ENCODE measurements around the gene NKD1.

NKD1 gene

DNA sequence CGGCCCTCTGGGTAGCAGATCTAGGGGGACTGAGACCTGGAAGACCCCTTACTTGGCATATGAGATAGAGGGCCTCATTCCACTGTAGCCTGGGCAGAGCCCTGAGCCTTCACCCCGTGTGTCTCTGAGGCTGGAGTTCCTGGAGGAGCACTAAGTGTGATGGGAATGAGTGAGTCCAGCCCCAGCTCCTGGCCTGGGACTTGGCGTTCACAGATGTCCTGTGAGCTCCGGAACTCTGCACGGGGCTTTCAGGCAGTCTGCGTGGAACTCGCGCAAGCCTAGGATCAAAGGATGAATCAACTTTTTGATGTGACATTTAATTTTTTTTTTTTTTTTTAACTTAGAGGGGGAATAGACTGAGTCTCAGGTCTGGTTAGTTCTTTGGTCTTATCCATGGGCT, 1.8 kb downstream of the NKD1 start:
- TF ChIP-seq FOXP2 (optimal IDR thresholded peaks at IDR 0.05; ENCODE audit: borderline replicate concordance, extremely low read depth, extremely low read length, insufficient read depth): no peak
- no peak for TF ChIP-seq POLR2AphosphoS5 (IDR thresholded peaks at IDR 0.05; ENCODE audit: low read depth, low read length)
- TF ChIP-seq, protein P1, sequence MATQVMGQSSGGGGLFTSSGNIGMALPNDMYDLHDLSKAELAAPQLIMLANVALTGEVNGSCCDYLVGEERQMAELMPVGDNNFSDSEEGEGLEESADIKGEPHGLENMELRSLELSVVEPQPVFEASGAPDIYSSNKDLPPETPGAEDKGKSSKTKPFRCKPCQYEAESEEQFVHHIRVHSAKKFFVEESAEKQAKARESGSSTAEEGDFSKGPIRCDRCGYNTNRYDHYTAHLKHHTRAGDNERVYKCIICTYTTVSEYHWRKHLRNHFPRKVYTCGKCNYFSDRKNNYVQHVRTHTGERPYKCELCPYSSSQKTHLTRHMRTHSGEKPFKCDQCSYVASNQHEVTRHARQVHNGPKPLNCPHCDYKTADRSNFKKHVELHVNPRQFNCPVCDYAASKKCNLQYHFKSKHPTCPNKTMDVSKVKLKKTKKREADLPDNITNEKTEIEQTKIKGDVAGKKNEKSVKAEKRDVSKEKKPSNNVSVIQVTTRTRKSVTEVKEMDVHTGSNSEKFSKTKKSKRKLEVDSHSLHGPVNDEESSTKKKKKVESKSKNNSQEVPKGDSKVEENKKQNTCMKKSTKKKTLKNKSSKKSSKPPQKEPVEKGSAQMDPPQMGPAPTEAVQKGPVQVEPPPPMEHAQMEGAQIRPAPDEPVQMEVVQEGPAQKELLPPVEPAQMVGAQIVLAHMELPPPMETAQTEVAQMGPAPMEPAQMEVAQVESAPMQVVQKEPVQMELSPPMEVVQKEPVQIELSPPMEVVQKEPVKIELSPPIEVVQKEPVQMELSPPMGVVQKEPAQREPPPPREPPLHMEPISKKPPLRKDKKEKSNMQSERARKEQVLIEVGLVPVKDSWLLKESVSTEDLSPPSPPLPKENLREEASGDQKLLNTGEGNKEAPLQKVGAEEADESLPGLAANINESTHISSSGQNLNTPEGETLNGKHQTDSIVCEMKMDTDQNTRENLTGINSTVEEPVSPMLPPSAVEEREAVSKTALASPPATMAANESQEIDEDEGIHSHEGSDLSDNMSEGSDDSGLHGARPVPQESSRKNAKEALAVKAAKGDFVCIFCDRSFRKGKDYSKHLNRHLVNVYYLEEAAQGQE (IDR thresholded peaks at IDR 0.05; ENCODE audit: insufficient read depth in 1 of 2, low read depth in 2 of 2, low read length in 2 of 2): no peak
- TF ChIP-seq SIN3A (IDR thresholded peaks at IDR 0.05; ENCODE audit: borderline replicate concordance, insufficient read depth, low read length): no peak
- no peak for TF ChIP-seq TAF1 (IDR thresholded peaks at IDR 0.05; ENCODE audit: borderline replicate concordance, insufficient read depth, low read length)

DNA sequence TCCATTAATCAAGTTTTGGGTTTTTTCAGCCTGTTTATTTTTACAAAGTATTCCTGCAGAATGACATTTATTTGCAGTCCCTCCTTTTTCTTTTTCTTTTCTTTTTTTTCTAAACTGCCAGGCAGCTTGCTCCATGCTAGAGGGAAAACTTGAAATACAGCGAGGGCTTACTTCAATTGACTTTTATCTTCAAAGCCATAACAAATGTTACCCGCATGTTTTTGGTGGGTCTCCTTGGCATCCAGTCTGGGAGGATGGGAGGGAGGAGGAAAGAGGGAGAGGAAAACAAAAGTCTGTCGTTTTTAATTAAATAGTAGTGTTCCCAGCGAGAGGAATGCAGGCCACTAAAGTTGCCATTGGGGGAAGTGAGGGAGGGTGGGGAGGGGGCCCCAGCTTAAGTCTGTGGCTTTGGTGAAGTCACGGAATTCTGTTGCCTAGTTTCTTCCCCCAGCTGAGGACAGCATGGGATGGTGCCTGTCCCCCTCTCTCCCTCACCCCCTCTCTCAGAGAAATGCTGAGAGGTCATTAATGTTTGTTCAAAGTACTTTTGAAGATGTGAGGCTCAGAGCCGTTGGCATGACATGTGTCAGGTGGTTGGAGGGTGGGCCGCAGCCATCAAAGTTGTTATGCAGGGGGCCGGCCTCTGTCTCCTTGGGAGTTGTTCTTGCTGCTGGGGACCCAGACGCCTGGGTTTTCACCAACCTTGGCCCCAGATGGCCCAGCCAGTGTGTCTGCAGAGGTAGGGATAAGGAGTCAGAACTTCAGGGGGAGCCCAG, 2.9 kb downstream of the NKD1 start:
- TF ChIP-seq SIN3A (IDR thresholded peaks at IDR 0.05; ENCODE audit: borderline replicate concordance, insufficient read depth, low read length): no peak
- TF ChIP-seq TAF1 (IDR thresholded peaks at IDR 0.05; ENCODE audit: borderline replicate concordance, insufficient read depth, low read length): no peak
- no peak for TF ChIP-seq FOXP2 (optimal IDR thresholded peaks at IDR 0.05; ENCODE audit: borderline replicate concordance, extremely low read depth, extremely low read length, insufficient read depth)
- TF ChIP-seq, protein P1 (IDR thresholded peaks at IDR 0.05; ENCODE audit: insufficient read depth in 1 of 2, low read depth in 2 of 2, low read length in 2 of 2): no peak
- no peak for TF ChIP-seq POLR2AphosphoS5 (IDR thresholded peaks at IDR 0.05; ENCODE audit: low read depth, low read length)

DNA sequence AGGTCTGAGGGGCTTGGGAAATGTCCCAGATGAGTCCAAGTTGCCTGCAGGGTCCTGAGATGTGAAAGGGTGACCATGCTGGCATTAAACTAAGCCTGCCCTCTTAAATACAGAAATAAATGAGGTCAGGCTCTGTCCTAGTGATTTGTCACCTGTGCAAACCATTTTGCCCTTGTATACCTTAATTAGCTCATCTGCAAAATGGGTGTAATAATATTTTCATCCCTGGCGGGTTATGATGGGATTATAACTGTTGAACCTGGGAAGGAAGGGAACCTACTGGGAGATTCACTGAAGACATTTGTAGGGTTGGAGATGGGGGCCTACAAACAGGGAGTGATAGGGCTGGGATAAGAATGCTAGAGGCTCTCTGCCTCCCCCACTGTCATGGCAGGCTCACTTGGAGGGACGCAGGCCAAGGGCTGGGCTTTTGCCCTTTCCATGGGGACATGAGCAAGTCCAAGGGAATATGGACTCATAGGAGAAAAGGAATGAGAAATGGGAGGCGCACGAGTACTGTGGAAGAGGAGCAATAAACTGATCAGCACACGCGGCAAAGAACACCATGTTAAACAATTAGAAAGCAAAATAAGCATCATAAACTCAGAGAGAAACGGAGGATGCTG, 4.4 kb downstream of the NKD1 start:
- TF ChIP-seq TAF1 (IDR thresholded peaks at IDR 0.05; ENCODE audit: borderline replicate concordance, insufficient read depth, low read length) (no peak), POLR2AphosphoS5 (IDR thresholded peaks at IDR 0.05; ENCODE audit: low read depth, low read length) (no peak), SIN3A (IDR thresholded peaks at IDR 0.05; ENCODE audit: borderline replicate concordance, insufficient read depth, low read length) (no peak), FOXP2 (optimal IDR thresholded peaks at IDR 0.05; ENCODE audit: borderline replicate concordance, extremely low read depth, extremely low read length, insufficient read depth) (no peak)
- TF ChIP-seq, protein P1 (IDR thresholded peaks at IDR 0.05; ENCODE audit: insufficient read depth in 1 of 2, low read depth in 2 of 2, low read length in 2 of 2): no peak

DNA sequence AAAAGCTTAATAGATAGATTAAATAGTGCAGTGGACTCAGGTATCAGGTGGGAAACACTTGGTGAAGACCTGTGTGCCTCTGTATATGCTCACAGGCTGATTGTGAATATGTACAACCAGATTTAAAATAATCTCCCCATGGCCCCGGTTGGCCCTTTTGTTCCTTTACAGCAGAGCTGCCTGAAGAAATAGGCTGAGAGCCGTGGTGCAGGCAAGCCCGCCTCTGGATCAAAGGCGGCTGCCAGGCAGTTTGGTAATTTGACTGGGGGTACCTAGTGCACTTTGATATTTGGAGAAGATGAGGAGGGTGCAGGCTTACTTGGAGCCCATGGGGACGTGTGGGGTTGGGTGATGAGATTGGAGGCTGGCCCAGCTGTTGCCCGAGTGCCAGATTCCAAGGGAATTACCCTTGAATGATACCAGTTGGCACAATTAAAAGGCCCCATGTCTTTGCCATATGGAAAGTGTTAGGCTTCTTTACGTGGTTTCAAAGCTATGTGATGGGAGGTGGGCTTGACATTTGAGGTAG, 5.0 kb downstream of the NKD1 start:
- TF ChIP-seq FOXP2 (optimal IDR thresholded peaks at IDR 0.05; ENCODE audit: borderline replicate concordance, extremely low read depth, extremely low read length, insufficient read depth) (no peak), POLR2AphosphoS5 (IDR thresholded peaks at IDR 0.05; ENCODE audit: low read depth, low read length) (no peak), TAF1 (IDR thresholded peaks at IDR 0.05; ENCODE audit: borderline replicate concordance, insufficient read depth, low read length) (no peak), SIN3A (IDR thresholded peaks at IDR 0.05; ENCODE audit: borderline replicate concordance, insufficient read depth, low read length) (no peak)
- TF ChIP-seq, protein P1 (IDR thresholded peaks at IDR 0.05; ENCODE audit: insufficient read depth in 1 of 2, low read depth in 2 of 2, low read length in 2 of 2): no peak
